ENCODE results near the gene GNAZ.

The GNAZ gene

DNA sequence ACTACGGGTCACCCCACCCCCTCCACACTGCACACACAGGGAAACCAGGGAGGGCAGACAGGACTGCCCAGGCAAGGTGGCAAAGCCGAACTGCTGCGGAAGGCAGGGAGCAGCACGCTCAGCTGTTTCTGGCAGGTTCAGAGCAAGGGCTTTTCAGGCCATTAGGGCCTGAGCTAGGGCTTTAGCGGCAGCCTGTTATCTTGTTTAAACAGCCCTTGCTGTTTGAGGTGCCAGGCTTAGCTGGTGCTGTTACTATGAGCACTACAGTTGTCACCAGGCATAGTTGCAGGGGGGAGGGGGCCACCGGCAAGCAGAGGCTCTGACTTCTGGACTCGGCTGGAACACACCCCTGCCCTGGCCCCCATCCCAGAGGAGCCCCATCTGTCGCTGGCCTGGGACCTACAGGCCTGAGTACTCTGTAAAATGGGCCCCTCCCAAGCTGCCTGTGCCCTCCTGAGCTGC lies 36.6 kb downstream of the GNAZ start:
- Histone ChIP-seq H3K27me3 (ENCODE audit: insufficient read depth, poor library complexity, severe bottlenecking) (no peaks in the 10 kb centered on the region), H3K27ac (replicated peaks) (no peak overlapping the region), H3K4me3 (replicated peaks; ENCODE audit: insufficient read depth, low read length) (no peak overlapping the region)
- no peak for DNase-seq (ENCODE audit: low read depth in 1 of 2, low spot score in 1 of 2)
- TF ChIP-seq, protein P1, sequence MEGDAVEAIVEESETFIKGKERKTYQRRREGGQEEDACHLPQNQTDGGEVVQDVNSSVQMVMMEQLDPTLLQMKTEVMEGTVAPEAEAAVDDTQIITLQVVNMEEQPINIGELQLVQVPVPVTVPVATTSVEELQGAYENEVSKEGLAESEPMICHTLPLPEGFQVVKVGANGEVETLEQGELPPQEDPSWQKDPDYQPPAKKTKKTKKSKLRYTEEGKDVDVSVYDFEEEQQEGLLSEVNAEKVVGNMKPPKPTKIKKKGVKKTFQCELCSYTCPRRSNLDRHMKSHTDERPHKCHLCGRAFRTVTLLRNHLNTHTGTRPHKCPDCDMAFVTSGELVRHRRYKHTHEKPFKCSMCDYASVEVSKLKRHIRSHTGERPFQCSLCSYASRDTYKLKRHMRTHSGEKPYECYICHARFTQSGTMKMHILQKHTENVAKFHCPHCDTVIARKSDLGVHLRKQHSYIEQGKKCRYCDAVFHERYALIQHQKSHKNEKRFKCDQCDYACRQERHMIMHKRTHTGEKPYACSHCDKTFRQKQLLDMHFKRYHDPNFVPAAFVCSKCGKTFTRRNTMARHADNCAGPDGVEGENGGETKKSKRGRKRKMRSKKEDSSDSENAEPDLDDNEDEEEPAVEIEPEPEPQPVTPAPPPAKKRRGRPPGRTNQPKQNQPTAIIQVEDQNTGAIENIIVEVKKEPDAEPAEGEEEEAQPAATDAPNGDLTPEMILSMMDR (IDR thresholded peaks at IDR 0.05; ENCODE audit: insufficient read depth, low read length), result no peak
- TF ChIP-seq, protein P2, sequence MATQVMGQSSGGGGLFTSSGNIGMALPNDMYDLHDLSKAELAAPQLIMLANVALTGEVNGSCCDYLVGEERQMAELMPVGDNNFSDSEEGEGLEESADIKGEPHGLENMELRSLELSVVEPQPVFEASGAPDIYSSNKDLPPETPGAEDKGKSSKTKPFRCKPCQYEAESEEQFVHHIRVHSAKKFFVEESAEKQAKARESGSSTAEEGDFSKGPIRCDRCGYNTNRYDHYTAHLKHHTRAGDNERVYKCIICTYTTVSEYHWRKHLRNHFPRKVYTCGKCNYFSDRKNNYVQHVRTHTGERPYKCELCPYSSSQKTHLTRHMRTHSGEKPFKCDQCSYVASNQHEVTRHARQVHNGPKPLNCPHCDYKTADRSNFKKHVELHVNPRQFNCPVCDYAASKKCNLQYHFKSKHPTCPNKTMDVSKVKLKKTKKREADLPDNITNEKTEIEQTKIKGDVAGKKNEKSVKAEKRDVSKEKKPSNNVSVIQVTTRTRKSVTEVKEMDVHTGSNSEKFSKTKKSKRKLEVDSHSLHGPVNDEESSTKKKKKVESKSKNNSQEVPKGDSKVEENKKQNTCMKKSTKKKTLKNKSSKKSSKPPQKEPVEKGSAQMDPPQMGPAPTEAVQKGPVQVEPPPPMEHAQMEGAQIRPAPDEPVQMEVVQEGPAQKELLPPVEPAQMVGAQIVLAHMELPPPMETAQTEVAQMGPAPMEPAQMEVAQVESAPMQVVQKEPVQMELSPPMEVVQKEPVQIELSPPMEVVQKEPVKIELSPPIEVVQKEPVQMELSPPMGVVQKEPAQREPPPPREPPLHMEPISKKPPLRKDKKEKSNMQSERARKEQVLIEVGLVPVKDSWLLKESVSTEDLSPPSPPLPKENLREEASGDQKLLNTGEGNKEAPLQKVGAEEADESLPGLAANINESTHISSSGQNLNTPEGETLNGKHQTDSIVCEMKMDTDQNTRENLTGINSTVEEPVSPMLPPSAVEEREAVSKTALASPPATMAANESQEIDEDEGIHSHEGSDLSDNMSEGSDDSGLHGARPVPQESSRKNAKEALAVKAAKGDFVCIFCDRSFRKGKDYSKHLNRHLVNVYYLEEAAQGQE (IDR thresholded peaks at IDR 0.05; ENCODE audit: insufficient replicate concordance, low read depth), result no peak
- TF ChIP-seq POLR2AphosphoS5 (IDR thresholded peaks at IDR 0.05; ENCODE audit: low read depth) (no peak), SPI1 (IDR thresholded peaks at IDR 0.05; ENCODE audit: borderline replicate concordance, low read depth) (no peak), GABPA (IDR thresholded peaks at IDR 0.05; ENCODE audit: low read depth) (no peak)

DNA sequence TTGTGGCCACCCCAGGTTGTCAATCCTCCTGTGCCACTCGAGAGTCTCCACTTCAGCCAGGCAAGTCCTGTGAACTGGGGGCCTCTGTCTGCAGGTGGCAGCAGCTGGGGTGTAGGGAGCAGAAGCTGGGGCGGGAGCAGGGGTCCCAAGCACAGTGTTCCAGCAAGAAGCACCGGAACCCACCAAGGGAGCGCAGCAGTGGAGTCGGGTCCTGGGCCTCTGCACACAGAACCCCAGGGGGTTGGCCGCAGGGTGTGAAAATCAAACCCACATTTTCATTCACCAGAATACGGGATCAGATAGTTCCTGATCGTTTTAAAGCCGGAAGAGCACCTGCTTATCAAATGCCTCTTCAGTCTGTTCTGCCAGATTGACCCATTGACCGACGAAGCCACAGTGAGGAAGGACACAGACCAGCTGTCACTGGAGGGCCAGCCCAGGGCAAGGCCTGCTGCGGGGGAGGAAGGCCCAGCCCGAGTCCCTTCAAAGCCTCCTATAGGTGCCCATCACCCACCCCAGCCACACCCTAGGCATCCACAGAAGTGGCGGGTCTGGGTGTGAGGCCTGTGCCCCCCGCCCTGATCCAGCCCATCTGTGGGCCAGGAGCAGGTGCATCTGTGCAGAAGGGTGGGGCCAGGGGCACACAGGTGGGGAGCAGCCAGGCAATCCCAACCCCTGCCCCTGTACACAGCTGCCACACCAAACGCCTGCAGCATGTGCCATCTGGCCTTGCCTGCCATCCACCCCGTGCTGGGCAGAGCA lies 37.3 kb downstream of the GNAZ start:
- Histone ChIP-seq H3K4me3 (replicated peaks; ENCODE audit: insufficient read depth, low read length) (no peak overlapping the region), H3K27me3 (ENCODE audit: insufficient read depth, poor library complexity, severe bottlenecking) (no peaks in the 10 kb centered on the region), H3K27ac (replicated peaks) (no peak overlapping the region)
- no peak for TF ChIP-seq POLR2AphosphoS5 (IDR thresholded peaks at IDR 0.05; ENCODE audit: low read depth)
- no peak for TF ChIP-seq SPI1 (IDR thresholded peaks at IDR 0.05; ENCODE audit: borderline replicate concordance, low read depth)
- TF ChIP-seq, protein P2 (IDR thresholded peaks at IDR 0.05; ENCODE audit: insufficient replicate concordance, low read depth), result no peak
- TF ChIP-seq GABPA (IDR thresholded peaks at IDR 0.05; ENCODE audit: low read depth), result no peak
- TF ChIP-seq, protein P1 (IDR thresholded peaks at IDR 0.05; ENCODE audit: insufficient read depth, low read length), result no peak
- no peak for DNase-seq (ENCODE audit: low read depth in 1 of 2, low spot score in 1 of 2)

GRCh38 chr22:23108249-23109078 lies 38.1 kb downstream of the GNAZ start:
- no peak overlapping the region for H3K27ac ChIP-seq (replicated peaks)
- no peak for TF ChIP-seq POLR2AphosphoS5 (IDR thresholded peaks at IDR 0.05; ENCODE audit: low read depth)
- no peak for DNase-seq (ENCODE audit: low read depth in 1 of 2, low spot score in 1 of 2)
- no peak overlapping the region for H3K4me3 ChIP-seq (replicated peaks; ENCODE audit: insufficient read depth, low read length)
- no peaks in the 10 kb centered on the region for H3K27me3 ChIP-seq (ENCODE audit: insufficient read depth, poor library complexity, severe bottlenecking)

DNA sequence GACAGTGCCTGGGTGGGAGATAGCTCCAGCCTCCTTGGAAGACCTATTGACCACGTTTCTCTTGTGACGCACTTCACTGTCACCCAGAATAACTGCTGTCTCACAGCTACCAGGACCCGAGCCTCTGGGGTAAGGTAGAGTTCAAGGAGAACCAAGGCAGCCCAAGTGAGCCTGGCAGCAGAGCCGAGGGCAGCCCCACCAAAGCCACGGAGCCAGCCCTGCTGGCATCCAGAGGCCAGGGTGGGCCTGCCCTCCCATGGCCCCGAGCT lies 38.7 kb downstream of the GNAZ start:
- no peak for DNase-seq (ENCODE audit: low read depth in 1 of 2, low spot score in 1 of 2)
- H3K27me3 ChIP-seq (ENCODE audit: insufficient read depth, poor library complexity, severe bottlenecking), result no peaks in the 10 kb centered on the region
- no peak overlapping the region for H3K4me3 ChIP-seq (replicated peaks; ENCODE audit: insufficient read depth, low read length)
- H3K27ac ChIP-seq (replicated peaks), result no peak overlapping the region
- TF ChIP-seq POLR2AphosphoS5 (IDR thresholded peaks at IDR 0.05; ENCODE audit: low read depth) (no peak), SPI1 (IDR thresholded peaks at IDR 0.05; ENCODE audit: borderline replicate concordance, low read depth) (no peak), GABPA (IDR thresholded peaks at IDR 0.05; ENCODE audit: low read depth) (no peak)
- TF ChIP-seq, protein P1 (IDR thresholded peaks at IDR 0.05; ENCODE audit: insufficient read depth, low read length), result no peak
- TF ChIP-seq, protein P2 (IDR thresholded peaks at IDR 0.05; ENCODE audit: insufficient replicate concordance, low read depth), result no peak

Data from HL-60 (cell line).